ENCODE measurements around the gene ACADVL.

ACADVL gene

GRCh38 chr17:7224661-7225111 lies 4.9 kb downstream of the ACADVL start:
- Histone ChIP-seq H3K36me3 (ENCODE audit: control insufficient read depth, insufficient read depth, low read length) (peaks cover 39% of the 10 kb centered on the region), H3K27me3 (replicated peaks; ENCODE audit: control insufficient read depth, insufficient read depth, low read length) (no peaks in the 10 kb centered on the region), H3K4me3 (replicated peaks; ENCODE audit: low read depth, low read length) (no peak overlapping the region)
- TF ChIP-seq CTCF (IDR thresholded peaks at IDR 0.05; ENCODE audit: insufficient read depth, low read length, poor library complexity, severe bottlenecking) = no peak
- no peak for DNase-seq (ENCODE audit: extremely low read depth, insufficient read length)

GRCh38 chr17:7225711-7226331 lies 6.1 kb downstream of the ACADVL start:
- H3K27me3 ChIP-seq (replicated peaks; ENCODE audit: control insufficient read depth, insufficient read depth, low read length) = no peaks in the 10 kb centered on the region
- no peak overlapping the region for H3K4me3 ChIP-seq (replicated peaks; ENCODE audit: low read depth, low read length)
- no peak for TF ChIP-seq CTCF (IDR thresholded peaks at IDR 0.05; ENCODE audit: insufficient read depth, low read length, poor library complexity, severe bottlenecking)
- no peak for DNase-seq (ENCODE audit: extremely low read depth, insufficient read length)
- H3K36me3 ChIP-seq (ENCODE audit: control insufficient read depth, insufficient read depth, low read length) = peaks cover 48% of the 10 kb centered on the region

- TF ChIP-seq CTCF (IDR thresholded peaks at IDR 0.05; ENCODE audit: insufficient read depth, low read length, poor library complexity, severe bottlenecking) = no peak
- H3K36me3 ChIP-seq (ENCODE audit: control insufficient read depth, insufficient read depth, low read length) = peaks cover 48% of the 10 kb centered on the region
- no peak overlapping the region for H3K4me3 ChIP-seq (replicated peaks; ENCODE audit: low read depth, low read length)
- H3K27me3 ChIP-seq (replicated peaks; ENCODE audit: control insufficient read depth, insufficient read depth, low read length) = no peaks in the 10 kb centered on the region
- no peak for DNase-seq (ENCODE audit: extremely low read depth, insufficient read length)
These were observed 7.3 kb downstream of the ACADVL start for GRCh38 chr17:7226721-7227710.

DNA sequence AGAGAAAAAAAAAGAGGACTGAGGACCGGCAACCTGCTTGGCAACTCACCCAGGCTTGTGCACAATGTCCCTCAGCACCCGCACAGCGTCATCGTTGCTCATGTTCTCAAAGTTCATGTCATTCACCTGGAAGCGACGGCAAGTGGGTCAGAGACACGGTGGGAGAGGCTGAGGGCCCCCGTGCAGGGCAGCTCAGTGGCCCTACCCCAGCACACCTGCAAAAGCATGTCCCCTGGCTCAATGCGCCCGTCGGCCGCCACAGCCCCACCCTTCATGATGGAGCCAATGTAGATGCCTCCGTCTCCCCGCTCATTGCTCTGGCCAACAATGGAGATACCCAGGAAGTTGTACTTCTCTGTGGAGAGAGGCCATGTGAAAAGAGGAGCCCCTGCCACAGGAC lies 9.2 kb downstream of the ACADVL start:
- Histone ChIP-seq H3K36me3 (ENCODE audit: control insufficient read depth, insufficient read depth, low read length) (peaks cover 37% of the 10 kb centered on the region), H3K4me3 (replicated peaks; ENCODE audit: low read depth, low read length) (no peak overlapping the region), H3K27me3 (replicated peaks; ENCODE audit: control insufficient read depth, insufficient read depth, low read length) (no peaks in the 10 kb centered on the region)
- no peak for TF ChIP-seq CTCF (IDR thresholded peaks at IDR 0.05; ENCODE audit: insufficient read depth, low read length, poor library complexity, severe bottlenecking)
- DNase-seq (ENCODE audit: extremely low read depth, insufficient read length) = no peak

DNA sequence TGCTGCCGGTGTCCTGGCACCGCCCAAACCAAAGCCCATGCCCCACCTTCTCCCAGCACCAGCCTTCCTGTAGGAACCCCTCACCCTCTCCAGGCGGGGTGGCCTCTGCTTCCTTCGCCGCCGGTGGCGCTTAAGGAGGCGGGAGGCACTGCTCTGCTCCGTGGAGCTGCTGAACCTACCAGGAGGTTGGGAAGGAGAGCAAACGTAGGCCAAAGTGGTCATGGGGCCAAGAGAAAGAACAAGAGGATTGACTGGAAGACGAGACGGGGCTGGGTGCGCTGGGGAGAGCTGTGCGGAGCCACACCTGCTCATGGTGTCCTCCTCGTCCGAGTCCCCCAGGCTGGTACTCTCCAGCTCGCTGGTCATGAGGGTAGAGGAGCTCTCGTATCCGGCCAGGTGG lies 9.8 kb downstream of the ACADVL start:
- Histone ChIP-seq H3K27me3 (replicated peaks; ENCODE audit: control insufficient read depth, insufficient read depth, low read length) (no peaks in the 10 kb centered on the region), H3K36me3 (ENCODE audit: control insufficient read depth, insufficient read depth, low read length) (peaks cover 32% of the 10 kb centered on the region), H3K4me3 (replicated peaks; ENCODE audit: low read depth, low read length) (no peak overlapping the region)
- no peak for DNase-seq (ENCODE audit: extremely low read depth, insufficient read length)
- TF ChIP-seq CTCF (IDR thresholded peaks at IDR 0.05; ENCODE audit: insufficient read depth, low read length, poor library complexity, severe bottlenecking) = no peak
